Measurements from ENCODE around the gene OR10V1.

GRCh38 chr11:59746111-59746510, 32.5 kb upstream of the OR10V1 start:
- TF ChIP-seq NR2C2 (CRISPR knock-in tag; IDR thresholded peaks at IDR 0.05) (no peak), NR2C2 (tag; IDR thresholded peaks at IDR 0.05) (no peak), CTCF (IDR thresholded peaks at IDR 0.05 in 2 of 3, conservative IDR thresholded peaks at IDR 0.05 in 1 of 3; ENCODE audit: insufficient read depth in 2 of 3, low read depth in 1 of 3, low read length in 3 of 3) (no peak), SAFB2 (IDR thresholded peaks at IDR 0.05; ENCODE audit: borderline replicate concordance, low read depth, low read length, severe bottlenecking) (no peak)
